AG10803 (cell line): Measurements from ENCODE around the gene C19orf18.

Source experiments
- DNase-seq: peaks from one replicate; pipeline ENCODE4 v3.0.0; 2010; ENCODE audit warnings: low read depth
- H3K4me3 ChIP-seq: 2 replicates; pipeline ENCODE4 v1.5.1; 2011; ENCODE audit warnings: mild to moderate bottlenecking, low read length, control low read depth
- CTCF ChIP-seq: conservative IDR thresholded peaks from 2 replicates; pipeline ENCODE4 v1.5.1; 2011; ENCODE audit warnings: mild to moderate bottlenecking, low read length, control low read depth, inconsistent platforms

C19orf18 gene

GRCh38 chr19:57992841-57993240 lies 18.5 kb upstream of the C19orf18 start:
- TF ChIP-seq CTCF: no peak
- no peak overlapping the region for H3K4me3 ChIP-seq
- no peak for DNase-seq

GRCh38 chr19:57978586-57979289 lies 4.4 kb upstream of the C19orf18 start:
- no peak for DNase-seq
- no peak overlapping the region for H3K4me3 ChIP-seq
- TF ChIP-seq CTCF: no peak

GRCh38 chr19:57964761-57965160 lies 9.6 kb downstream of the C19orf18 start:
- no peak for DNase-seq
- H3K4me3 ChIP-seq: no peak overlapping the region
- TF ChIP-seq CTCF: no peak

GRCh38 chr19:57961785-57962184 lies 12.5 kb downstream of the C19orf18 start:
- DNase-seq: no peak
- no peak for TF ChIP-seq CTCF
- H3K4me3 ChIP-seq: no peak overlapping the region

GRCh38 chr19:57954996-57955395 lies 19.3 kb downstream of the C19orf18 start:
- TF ChIP-seq CTCF: no peak
- H3K4me3 ChIP-seq: no peak overlapping the region
- DNase-seq: no peak

GRCh38 chr19:57949702-57950101 lies 24.6 kb downstream of the C19orf18 start:
- no peak for TF ChIP-seq CTCF
- H3K4me3 ChIP-seq: no peak overlapping the region
- no peak for DNase-seq

- DNase-seq: no peak
- TF ChIP-seq CTCF: no peak
Observed at GRCh38 chr19:57949296-57949695, 25.0 kb downstream of the C19orf18 start.

More at GRCh38 chr19:57949296-57949695, 25.0 kb downstream of the C19orf18 start:
- H3K4me3 ChIP-seq: no peak overlapping the region
